ENCODE measurements around the gene YEATS4. TPM values are rescaled to one million over a fixed set of nuclear protein-coding genes. Genes with fewer than 3 reads are reported as not detected.
A peak's percentile ranks its signal among the peaks of the same experiment; 100 is the strongest.

The YEATS4 gene
- polyA plus RNA-seq, 1 experiment = 13.0 TPM

DNA sequence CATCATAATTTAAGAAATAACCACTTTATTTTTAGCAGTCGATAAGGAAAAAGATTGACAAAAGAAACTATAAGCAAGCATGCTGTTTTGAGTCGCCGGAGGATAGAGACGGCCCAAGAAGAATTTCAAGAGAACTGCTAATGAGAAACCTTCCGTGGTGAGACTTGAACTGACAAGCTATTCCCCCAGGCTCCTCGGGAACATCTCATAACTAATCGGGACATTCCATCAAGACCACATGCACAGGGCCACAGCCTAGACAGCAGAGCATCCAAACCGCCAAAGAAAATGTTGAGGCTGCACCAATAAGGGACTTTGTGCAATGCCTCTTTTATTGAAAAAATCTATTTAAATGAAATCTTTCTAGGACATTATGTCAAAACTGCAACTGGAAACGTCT lies 51.0 kb downstream of the YEATS4 start:
- ChIA-PET POLR2A (no interaction called here), CTCF (no interaction called here)

GRCh38 chr12:69412655-69413054 lies 53.1 kb downstream of the YEATS4 start:
- CTCF ChIA-PET = no interaction called here
- H3K4me3 ChIP-seq (ENCODE audit: low read depth, low read length) = no peak overlapping the region
- no peak overlapping the region for H3K27ac ChIP-seq (ENCODE audit: low read depth, low read length)

More for the DNA sequence above, 51.0 kb downstream of the YEATS4 start:
- DNase-seq (ENCODE audit: low read depth, low spot score) = no peak
- Histone ChIP-seq H3K27ac (ENCODE audit: low read depth, low read length) (no peak overlapping the region), H3K27me3 (ENCODE audit: control insufficient read depth, insufficient read depth, low read length) (no peaks in the 10 kb centered on the region), H3K4me3 (ENCODE audit: low read depth, low read length) (no peak overlapping the region), H3K9me3 (ENCODE audit: control insufficient read depth, insufficient read depth, low read length) (no peaks in the 10 kb centered on the region)
- TF ChIP-seq CTCF (IDR thresholded peaks at IDR 0.05; ENCODE audit: low read depth, low read length) = no peak

GRCh38 chr12:69415471-69416275 lies 56.1 kb downstream of the YEATS4 start:
- no peaks in the 10 kb centered on the region for H3K9me3 ChIP-seq (ENCODE audit: control insufficient read depth, insufficient read depth, low read length)
- CTCF ChIA-PET = interaction anchor here (0.7 to 1.8 kb wide), 6 partner anchors 8 to 138 kb away, joined by 3 to 4 read pairs (median 4); no protein-coding TSS in a partner anchor
- no peaks in the 10 kb centered on the region for H3K27me3 ChIP-seq (ENCODE audit: control insufficient read depth, insufficient read depth, low read length)
- POLR2A ChIA-PET = no interaction called here
- DNase-seq (ENCODE audit: low read depth, low spot score) = peak; percentile 88
- H3K4me3 ChIP-seq (ENCODE audit: low read depth, low read length) = no peak overlapping the region
- peak; percentile 89 for TF ChIP-seq CTCF (IDR thresholded peaks at IDR 0.05; ENCODE audit: low read depth, low read length)
- peak overlapping the region; percentile 61 for H3K27ac ChIP-seq (ENCODE audit: low read depth, low read length)

More at GRCh38 chr12:69412655-69413054, 53.1 kb downstream of the YEATS4 start:
- Histone ChIP-seq H3K27me3 (ENCODE audit: control insufficient read depth, insufficient read depth, low read length) (no peaks in the 10 kb centered on the region), H3K9me3 (ENCODE audit: control insufficient read depth, insufficient read depth, low read length) (no peaks in the 10 kb centered on the region)
- DNase-seq (ENCODE audit: low read depth, low spot score) = no peak
- TF ChIP-seq CTCF (IDR thresholded peaks at IDR 0.05; ENCODE audit: low read depth, low read length) = no peak
- POLR2A ChIA-PET = no interaction called here

DNA sequence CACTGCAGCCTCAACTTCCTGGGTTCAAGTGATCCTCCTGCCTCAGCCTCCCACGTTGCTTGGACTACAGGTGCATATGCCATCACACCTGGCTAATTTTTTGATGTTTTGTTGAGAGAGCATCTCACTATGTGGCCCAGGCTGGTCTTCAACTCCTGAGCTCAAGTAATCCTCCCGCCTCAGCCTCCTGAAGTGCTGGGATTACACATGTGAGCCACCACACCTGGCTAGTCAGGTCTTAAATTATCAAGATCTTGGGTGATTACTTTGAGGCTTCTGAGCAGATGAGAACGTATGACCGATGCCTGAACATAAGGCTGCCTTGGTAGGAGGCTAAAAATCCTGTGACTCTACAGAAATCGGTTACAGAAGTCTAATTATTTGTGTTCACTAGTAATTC lies 57.7 kb downstream of the YEATS4 start:
- ChIA-PET CTCF (interaction anchor here (1.2 to 1.4 kb wide), 3 partner anchors 137 to 222 kb away, joined by 3 to 7 read pairs (median 3); no protein-coding TSS in a partner anchor), POLR2A (no interaction called here)
- no peak for TF ChIP-seq CTCF (IDR thresholded peaks at IDR 0.05; ENCODE audit: low read depth, low read length)
- Histone ChIP-seq H3K4me3 (ENCODE audit: low read depth, low read length) (no peak overlapping the region), H3K9me3 (ENCODE audit: control insufficient read depth, insufficient read depth, low read length) (no peaks in the 10 kb centered on the region), H3K27me3 (ENCODE audit: control insufficient read depth, insufficient read depth, low read length) (no peaks in the 10 kb centered on the region), H3K27ac (ENCODE audit: low read depth, low read length) (no peak overlapping the region)
- DNase-seq (ENCODE audit: low read depth, low spot score) = no peak

- POLR2A ChIA-PET = interaction anchor here (0.6 kb wide), 1 partner anchor 137 kb away, joined by 5 read pairs; no protein-coding TSS in a partner anchor
- CTCF ChIA-PET = interaction anchor here (0.7 to 1.4 kb wide), 5 partner anchors 9 to 222 kb away, joined by 3 to 7 read pairs (median 3); no protein-coding TSS in a partner anchor
- no peak for DNase-seq (ENCODE audit: low read depth, low spot score)
Measured at GRCh38 chr12:69417741-69418167, 58.2 kb downstream of the YEATS4 start.

More at GRCh38 chr12:69417741-69418167, 58.2 kb downstream of the YEATS4 start:
- no peaks in the 10 kb centered on the region for H3K27me3 ChIP-seq (ENCODE audit: control insufficient read depth, insufficient read depth, low read length)
- no peak overlapping the region for H3K27ac ChIP-seq (ENCODE audit: low read depth, low read length)
- TF ChIP-seq CTCF (IDR thresholded peaks at IDR 0.05; ENCODE audit: low read depth, low read length) = no peak
- H3K9me3 ChIP-seq (ENCODE audit: control insufficient read depth, insufficient read depth, low read length) = no peaks in the 10 kb centered on the region
- no peak overlapping the region for H3K4me3 ChIP-seq (ENCODE audit: low read depth, low read length)
